HepG2 (cell line): ENCODE results near the gene COA3. TPM values are rescaled to one million over a fixed set of nuclear protein-coding genes. Genes with fewer than 3 reads are reported as not detected.

Experiments used
- DR1 ChIP-seq: sonication (generic); formaldehyde crosslinking; IDR thresholded peaks from 2 replicates; pipeline ENCODE4 v1.8.0; 2021; ENCODE audit warnings: mild to moderate bottlenecking, missing genetic modification reagents, inconsistent platforms
- FOXC1 ChIP-seq: sonication (generic); formaldehyde crosslinking; IDR thresholded peaks from 2 replicates; pipeline ENCODE4 v1.8.0; 2022; ENCODE audit warnings: mild to moderate bottlenecking, missing genetic modification reagents, borderline replicate concordance
- HNF1A ChIP-seq, 2 experiments: sonication (generic) in 1 of 2; formaldehyde crosslinking in 1 of 2; IDR thresholded peaks; 2 replicates each; pipeline versions ENCODE4 v1.4.0 to v1.6.1; 2016 to 2020; ENCODE audit warnings: borderline replicate concordance in 1 of 2, low read depth in 1 of 2, mild to moderate bottlenecking in 1 of 2, missing genetic modification reagents in 1 of 2
- MLLT10 ChIP-seq: sonication (generic); formaldehyde crosslinking; IDR thresholded peaks from 2 replicates; pipeline ENCODE4 v1.4.0; 2020; ENCODE audit warnings: missing genetic modification reagents
- MXI1 ChIP-seq: IDR thresholded peaks from 3 replicates; pipeline ENCODE4 v1.6.1; 2012; ENCODE audit warnings: low read depth, low read length, inconsistent platforms, borderline replicate concordance
- NFIC ChIP-seq: IDR thresholded peaks from 2 replicates; pipeline ENCODE4 v1.6.1; 2012; ENCODE audit warnings: mild to moderate bottlenecking, low read length, inconsistent platforms
- RARG ChIP-seq: sonication (generic); formaldehyde crosslinking; IDR thresholded peaks from 2 replicates; pipeline ENCODE4 v1.4.0; 2020; ENCODE audit warnings: low read depth, mild to moderate bottlenecking, missing genetic modification reagents
- SMYD3 ChIP-seq: sonication (generic); formaldehyde crosslinking; IDR thresholded peaks from 2 replicates; pipeline ENCODE4 v1.8.1; 2023; ENCODE audit warnings: mild to moderate bottlenecking, missing genetic modification reagents
- SP4 ChIP-seq: sonication (generic); formaldehyde crosslinking; IDR thresholded peaks from 2 replicates; pipeline ENCODE4 v1.8.1; 2023; ENCODE audit warnings: mild to moderate bottlenecking, missing genetic modification reagents
- ZC3H4 ChIP-seq: sonication (generic); formaldehyde crosslinking; IDR thresholded peaks from 2 replicates; pipeline ENCODE4 v1.4.0; 2020; ENCODE audit warnings: missing genetic modification reagents, borderline replicate concordance
- ZNF563 ChIP-seq: sonication (generic); formaldehyde crosslinking; IDR thresholded peaks from 2 replicates; pipeline ENCODE4 v1.8.0; 2022; ENCODE audit warnings: mild to moderate bottlenecking, moderate library complexity, missing genetic modification reagents
- ZNF780A ChIP-seq: sonication (generic); formaldehyde crosslinking; IDR thresholded peaks from 2 replicates; pipeline ENCODE4 v1.8.0; 2022; ENCODE audit warnings: mild to moderate bottlenecking, missing genetic modification reagents, moderate library complexity
- polyA plus RNA-seq, 8 experiments: library from polyadenylated mRNA; depleted of rRNA in 3 of 8; stranded (reverse) in 7 of 8; unstranded in 1 of 8; fragments of >200 nt; fragmentation: Illumina TruSeq in 4 of 8; extraction: Trizol in 4 of 8; gene quantifications; 2 replicates each; pipeline versions ENCODE4 v1.2.1 to v1.2.3, GENCODE V29; 2011 to 2016; ENCODE audit warnings: low read depth in 4 of 8, missing spikeins in 1 of 8, mixed read lengths in 1 of 8; ENCODE audit not compliant: insufficient read depth in 1 of 8
- total RNA-seq, 5 experiments: library from RNA; depleted of rRNA; stranded (reverse); fragments of >200 nt; fragmentation: Illumina TruSeq; extraction: Trizol; gene quantifications; 2 replicates each; pipeline ENCODE4 v1.2.3, GENCODE V29; 2016; ENCODE audit warnings: low read depth in 1 of 5
- TF ChIP-seq, protein P1 (sequence below): sonication (generic); formaldehyde crosslinking; IDR thresholded peaks from 2 replicates; pipeline ENCODE4 v1.5.0; 2020; ENCODE audit warnings: missing genetic modification reagents

The COA3 gene
- total and polyA plus RNA-seq, 2 of the 13 experiments (the other 11 are each of a cell fraction or from before 2014, with no cell fraction given): 133 to 202 TPM

- TF ChIP-seq RARG (CRISPR knock-in tag): no peak
- TF ChIP-seq NFIC: peak; percentile 82; the same call in 1 of the 2 replicates
- TF ChIP-seq SP4 (CRISPR knock-in tag): no peak
- peak; percentile 65; the same call in 1 of the 2 replicates for TF ChIP-seq SMYD3
- peak; percentile 88 for TF ChIP-seq ZNF563 (CRISPR knock-in tag)
- no peak for TF ChIP-seq MLLT10 (CRISPR knock-in tag)
- TF ChIP-seq HNF1A (IDR thresholded peaks at IDR 0.05; ENCODE audit: low read depth): no peak
- peak; percentile 80 for TF ChIP-seq HNF1A (CRISPR knock-in tag; IDR thresholded peaks at IDR 0.05; ENCODE audit: borderline replicate concordance)
- peak; percentile 56; the same call in 1 of the 2 replicates for TF ChIP-seq DR1 (CRISPR knock-in tag)
- 0 out of 2 replicates have a peak, but pooled peaks have one; percentile 72 for TF ChIP-seq ZNF780A
- TF ChIP-seq, protein P1, sequence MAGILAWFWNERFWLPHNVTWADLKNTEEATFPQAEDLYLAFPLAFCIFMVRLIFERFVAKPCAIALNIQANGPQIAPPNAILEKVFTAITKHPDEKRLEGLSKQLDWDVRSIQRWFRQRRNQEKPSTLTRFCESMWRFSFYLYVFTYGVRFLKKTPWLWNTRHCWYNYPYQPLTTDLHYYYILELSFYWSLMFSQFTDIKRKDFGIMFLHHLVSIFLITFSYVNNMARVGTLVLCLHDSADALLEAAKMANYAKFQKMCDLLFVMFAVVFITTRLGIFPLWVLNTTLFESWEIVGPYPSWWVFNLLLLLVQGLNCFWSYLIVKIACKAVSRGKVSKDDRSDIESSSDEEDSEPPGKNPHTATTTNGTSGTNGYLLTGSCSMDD (CRISPR knock-in tag): 0 out of 2 replicates have a peak, but pooled peaks have one; percentile 46
- peak; percentile 61; the same call in 2 of the 3 replicates for TF ChIP-seq MXI1
- TF ChIP-seq ZC3H4 (CRISPR knock-in tag): no peak; the same call in 1 of the 2 replicates
- peak; percentile 68; the same call in 1 of the 2 replicates for TF ChIP-seq FOXC1 (CRISPR knock-in tag)
Measured at GRCh38 chr17:42779936-42780850, 18.3 kb downstream of the COA3 start, which contains the start of gene WNK4 (continued).
